SK-N-SH (cell line): ENCODE data around the gene OPHN1. TPM values are rescaled to one million over a fixed set of nuclear protein-coding genes. Genes with fewer than 3 reads are reported as not detected.
"Not testable (repeated sequence)": the region's sequence is repeated elsewhere in the genome, so short reads cannot be mapped to it uniquely, and the experiment has no call there.

Source experiments
- CTCF ChIA-PET: fragments of 300-600, 350-600 bp; formaldehyde crosslinking; extraction: SDS; loops from one replicate; lab custom pipeline; 2021; lab: Yijun Ruan, JAX
- POLR2A ChIA-PET: fragments of 350-600 bp; sonication (Branson Sonifier 250); formaldehyde crosslinking; extraction: SDS; loops from one replicate; lab custom pipeline; 2020; ENCODE audit warnings: antibody characterized with exemption, inconsistent platforms; lab: Yijun Ruan, JAX
- DNase-seq: peaks from one replicate; pipeline ENCODE4 v3.0.0; 2012
- H2AFZ ChIP-seq: fragments of 200-600 bp; sonication (generic); 2 replicates; pipeline ENCODE4 v1.8.1; 2016; ENCODE audit warnings: antibody characterized with exemption, mild to moderate bottlenecking, low read depth
- H3F3A ChIP-seq: fragments of 200-600 bp; sonication (generic); replicated peaks from 2 replicates; pipeline ENCODE3; 2016; ENCODE audit warnings: antibody characterized with exemption, mild to moderate bottlenecking; ENCODE audit not compliant: insufficient read depth
- H3K27ac ChIP-seq, 2 experiments: fragments of 200-500 bp in 1 of 2; fragments of 200-600 bp in 1 of 2; sonication (Bioruptor generic) in 1 of 2; sonication (generic), shearing (Covaris generic) in 1 of 2; 2 replicates each; pipeline versions ENCODE4 v1.5.1 to v1.6.1; 2014 to 2016; ENCODE audit warnings: low read depth in 2 of 2, inconsistent platforms in 1 of 2, low read length in 1 of 2, mild to moderate bottlenecking in 1 of 2, mixed read lengths in 1 of 2
- H3K27me3 ChIP-seq: fragments of 200-600 bp; sonication (generic), shearing (Covaris generic); 2 replicates; pipeline ENCODE4 v1.6.1; 2016; ENCODE audit warnings: mixed run types; ENCODE audit not compliant: insufficient read depth
- H3K36me3 ChIP-seq, 2 experiments: fragments of 200-500 bp in 1 of 2; fragments of 200-600 bp in 1 of 2; sonication (Bioruptor generic) in 1 of 2; sonication (generic) in 1 of 2; replicated peaks in 1 of 2; 2 replicates each; pipeline versions ENCODE3 to v1.5.1; 2014 to 2016; ENCODE audit warnings: low read length in 1 of 2, mild to moderate bottlenecking in 1 of 2; ENCODE audit not compliant: insufficient read depth in 2 of 2, control insufficient read depth in 1 of 2
- H3K4me1 ChIP-seq, 2 experiments: fragments of 200-500 bp in 1 of 2; fragments of 200-600 bp in 1 of 2; sonication (Bioruptor generic) in 1 of 2; sonication (generic), shearing (Covaris generic) in 1 of 2; 2 replicates each; pipeline versions ENCODE4 v1.5.1 to v1.6.1; 2014 to 2016; ENCODE audit warnings: low read depth in 1 of 2, low read length in 1 of 2, mixed run types in 1 of 2; ENCODE audit not compliant: insufficient read depth in 2 of 2, control insufficient read depth in 1 of 2
- H3K4me2 ChIP-seq: fragments of 200-600 bp; sonication (generic), shearing (Covaris generic); 2 replicates; pipeline ENCODE4 v1.6.1; 2017; ENCODE audit warnings: mixed run types
- H3K4me3 ChIP-seq, 2 experiments: fragments of 200-500 bp in 1 of 2; fragments of 200-600 bp in 1 of 2; sonication (Bioruptor generic) in 1 of 2; sonication (generic), shearing (Covaris generic) in 1 of 2; 2 replicates each; pipeline versions ENCODE4 v1.5.1 to v1.8.1; 2014 to 2016; ENCODE audit warnings: low read depth in 2 of 2, inconsistent platforms in 1 of 2, low read length in 1 of 2, mild to moderate bottlenecking in 1 of 2, mixed read lengths in 1 of 2, moderate library complexity in 1 of 2
- H3K79me2 ChIP-seq: fragments of 200-600 bp; sonication (generic); 2 replicates; pipeline ENCODE4 v1.8.1; 2017; ENCODE audit warnings: mild to moderate bottlenecking; ENCODE audit not compliant: insufficient read depth
- H3K9ac ChIP-seq: fragments of 200-600 bp; sonication (generic); 2 replicates; pipeline ENCODE4 v1.6.1; 2017; ENCODE audit warnings: mixed run types
- H3K9me2 ChIP-seq: fragments of 200-600 bp; sonication (generic); 2 replicates; pipeline ENCODE4 v1.6.1; 2017; ENCODE audit warnings: mixed run types
- H3K9me3 ChIP-seq: fragments of 200-600 bp; sonication (generic); 2 replicates; pipeline ENCODE4 v1.6.1; 2017; ENCODE audit warnings: mixed run types, mild to moderate bottlenecking, moderate library complexity
- H4K20me1 ChIP-seq: fragments of 200-600 bp; sonication (generic); 2 replicates; pipeline ENCODE4 v1.6.1; 2017; ENCODE audit warnings: mild to moderate bottlenecking, mixed run types; ENCODE audit not compliant: insufficient read depth
- CHD2 ChIP-seq: fragments of 150-350 bp; IDR thresholded peaks from 2 replicates; pipeline ENCODE4 v1.6.1; 2018; ENCODE audit warnings: low read length; ENCODE audit not compliant: partially characterized antibody
- ELF1 ChIP-seq: IDR thresholded peaks from 2 replicates; pipeline ENCODE4 v1.4.0; 2012
- EZH2phosphoT487 ChIP-seq: fragments of 200-600 bp; sonication (generic); IDR thresholded peaks from 2 replicates; pipeline ENCODE4 v1.6.1; 2017; ENCODE audit warnings: low read depth, mixed run types, mild to moderate bottlenecking, antibody characterized with exemption, moderate library complexity, borderline replicate concordance
- GABPA ChIP-seq: IDR thresholded peaks from 2 replicates; pipeline ENCODE4 v1.4.0; 2012; ENCODE audit warnings: low read depth, mild to moderate bottlenecking
- GATA2 ChIP-seq: sonication (generic); formaldehyde crosslinking; IDR thresholded peaks from 2 replicates; pipeline ENCODE4 v1.5.0; 2020; ENCODE audit warnings: mild to moderate bottlenecking, missing genetic modification reagents
- SMC3 ChIP-seq: IDR thresholded peaks from 2 replicates; pipeline ENCODE4 v1.6.1; 2012; ENCODE audit warnings: low read depth, low read length, improper control_type of control experiment
- TAF1 ChIP-seq: IDR thresholded peaks from 2 replicates; pipeline ENCODE4 v1.6.1; 2012; ENCODE audit warnings: low read depth, mild to moderate bottlenecking, low read length, moderate library complexity, borderline replicate concordance
- YY1 ChIP-seq: IDR thresholded peaks from 2 replicates; pipeline ENCODE4 v1.4.0; 2012; ENCODE audit warnings: low read depth, mild to moderate bottlenecking
- polyA plus RNA-seq, 3 experiments: library from polyadenylated mRNA; depleted of rRNA; stranded (reverse); fragments of >200 nt; gene quantifications; 2 replicates each; pipeline ENCODE4 v1.2.3, GENCODE V29; 2012
- TF ChIP-seq, protein P1 (sequence below): fragments of 150-350 bp; IDR thresholded peaks from 2 replicates; pipeline ENCODE4 v1.6.1; 2017; ENCODE audit warnings: antibody characterized with exemption, low read length, low read depth, borderline replicate concordance
- TF ChIP-seq, protein P2 (sequence below): IDR thresholded peaks from 2 replicates; pipeline ENCODE4; 2012
- TF ChIP-seq, protein P3 (sequence below): fragments of 200-600 bp; sonication (generic); IDR thresholded peaks from 2 replicates; pipeline ENCODE4 v1.6.1; 2017; ENCODE audit warnings: antibody characterized with exemption, mild to moderate bottlenecking, moderate library complexity
- TF ChIP-seq, protein P4 (sequence below): IDR thresholded peaks from 2 replicates; pipeline ENCODE4 v1.6.1; 2012; ENCODE audit warnings: mild to moderate bottlenecking, low read depth, low read length, moderate library complexity

OPHN1 gene
- polyA plus RNA-seq, 1 of the 3 experiments (the other 2 are of a cell fraction) = 1.7 TPM

DNA sequence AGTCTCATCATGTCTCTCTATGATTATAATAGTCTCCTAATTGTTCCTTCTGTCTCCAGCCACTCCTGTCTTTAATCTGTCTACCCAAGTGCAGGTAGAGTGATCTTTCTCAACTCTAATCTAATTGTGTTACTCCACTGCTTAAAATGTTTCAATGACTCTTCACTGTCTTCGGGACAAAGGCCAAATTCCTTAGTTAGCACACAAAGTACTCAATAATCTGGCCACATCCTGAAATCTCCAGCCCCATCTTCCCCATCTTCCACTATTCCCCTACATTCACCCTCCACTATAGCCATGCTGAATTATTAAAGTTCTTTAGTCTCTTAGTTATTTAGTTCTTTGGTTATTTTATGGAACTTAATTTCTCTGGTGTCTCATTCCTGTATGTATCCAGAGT, 353.3 kb downstream of the OPHN1 start (continued):
- TF ChIP-seq, protein P1, sequence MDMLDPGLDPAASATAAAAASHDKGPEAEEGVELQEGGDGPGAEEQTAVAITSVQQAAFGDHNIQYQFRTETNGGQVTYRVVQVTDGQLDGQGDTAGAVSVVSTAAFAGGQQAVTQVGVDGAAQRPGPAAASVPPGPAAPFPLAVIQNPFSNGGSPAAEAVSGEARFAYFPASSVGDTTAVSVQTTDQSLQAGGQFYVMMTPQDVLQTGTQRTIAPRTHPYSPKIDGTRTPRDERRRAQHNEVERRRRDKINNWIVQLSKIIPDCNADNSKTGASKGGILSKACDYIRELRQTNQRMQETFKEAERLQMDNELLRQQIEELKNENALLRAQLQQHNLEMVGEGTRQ = no peak
- TF ChIP-seq, protein P2, sequence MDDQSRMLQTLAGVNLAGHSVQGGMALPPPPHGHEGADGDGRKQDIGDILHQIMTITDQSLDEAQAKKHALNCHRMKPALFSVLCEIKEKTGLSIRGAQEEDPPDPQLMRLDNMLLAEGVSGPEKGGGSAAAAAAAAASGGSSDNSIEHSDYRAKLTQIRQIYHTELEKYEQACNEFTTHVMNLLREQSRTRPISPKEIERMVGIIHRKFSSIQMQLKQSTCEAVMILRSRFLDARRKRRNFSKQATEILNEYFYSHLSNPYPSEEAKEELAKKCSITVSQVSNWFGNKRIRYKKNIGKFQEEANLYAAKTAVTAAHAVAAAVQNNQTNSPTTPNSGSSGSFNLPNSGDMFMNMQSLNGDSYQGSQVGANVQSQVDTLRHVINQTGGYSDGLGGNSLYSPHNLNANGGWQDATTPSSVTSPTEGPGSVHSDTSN = no peak
- TF ChIP-seq GATA2 (CRISPR knock-in tag) (no peak), SMC3 (no peak), GABPA (no peak), EZH2phosphoT487 (no peak), YY1 (no peak), CHD2 (no peak)
- TF ChIP-seq, protein P3, sequence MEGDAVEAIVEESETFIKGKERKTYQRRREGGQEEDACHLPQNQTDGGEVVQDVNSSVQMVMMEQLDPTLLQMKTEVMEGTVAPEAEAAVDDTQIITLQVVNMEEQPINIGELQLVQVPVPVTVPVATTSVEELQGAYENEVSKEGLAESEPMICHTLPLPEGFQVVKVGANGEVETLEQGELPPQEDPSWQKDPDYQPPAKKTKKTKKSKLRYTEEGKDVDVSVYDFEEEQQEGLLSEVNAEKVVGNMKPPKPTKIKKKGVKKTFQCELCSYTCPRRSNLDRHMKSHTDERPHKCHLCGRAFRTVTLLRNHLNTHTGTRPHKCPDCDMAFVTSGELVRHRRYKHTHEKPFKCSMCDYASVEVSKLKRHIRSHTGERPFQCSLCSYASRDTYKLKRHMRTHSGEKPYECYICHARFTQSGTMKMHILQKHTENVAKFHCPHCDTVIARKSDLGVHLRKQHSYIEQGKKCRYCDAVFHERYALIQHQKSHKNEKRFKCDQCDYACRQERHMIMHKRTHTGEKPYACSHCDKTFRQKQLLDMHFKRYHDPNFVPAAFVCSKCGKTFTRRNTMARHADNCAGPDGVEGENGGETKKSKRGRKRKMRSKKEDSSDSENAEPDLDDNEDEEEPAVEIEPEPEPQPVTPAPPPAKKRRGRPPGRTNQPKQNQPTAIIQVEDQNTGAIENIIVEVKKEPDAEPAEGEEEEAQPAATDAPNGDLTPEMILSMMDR = no peak
- TF ChIP-seq, all 33 proteins: peak for 0

DNA sequence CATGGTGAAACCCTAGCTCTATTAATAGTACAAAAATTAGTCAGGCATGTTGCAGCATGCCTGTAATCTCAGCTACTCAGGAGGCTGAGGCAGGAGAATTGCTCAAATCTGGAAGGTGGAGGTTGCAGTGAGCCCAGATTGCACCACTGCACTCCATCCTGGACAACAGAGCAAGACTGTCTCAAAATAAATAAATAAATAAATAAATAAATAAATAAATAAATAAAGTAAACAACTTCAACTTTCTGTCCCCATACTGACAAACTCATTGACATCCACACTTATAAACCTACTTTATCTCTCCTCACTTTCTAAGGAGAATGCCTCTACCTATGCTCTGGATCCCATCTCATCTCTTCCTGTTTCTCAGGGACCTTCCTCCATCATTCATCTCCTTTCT, 354.5 kb downstream of the OPHN1 start:
- H3K27me3 ChIP-seq, H3K9ac ChIP-seq, H3K4me1 ChIP-seq, H4K20me1 ChIP-seq, H3K9me3 ChIP-seq, H3K36me3 ChIP-seq, DNase-seq, H3K27ac ChIP-seq, POLR2A ChIA-PET, H3K4me3 ChIP-seq, H3K79me2 ChIP-seq, CTCF ChIA-PET, H3K9me2 ChIP-seq, H3K4me2 ChIP-seq, H3F3A ChIP-seq, H2AFZ ChIP-seq: not testable (repeated sequence)

DNA sequence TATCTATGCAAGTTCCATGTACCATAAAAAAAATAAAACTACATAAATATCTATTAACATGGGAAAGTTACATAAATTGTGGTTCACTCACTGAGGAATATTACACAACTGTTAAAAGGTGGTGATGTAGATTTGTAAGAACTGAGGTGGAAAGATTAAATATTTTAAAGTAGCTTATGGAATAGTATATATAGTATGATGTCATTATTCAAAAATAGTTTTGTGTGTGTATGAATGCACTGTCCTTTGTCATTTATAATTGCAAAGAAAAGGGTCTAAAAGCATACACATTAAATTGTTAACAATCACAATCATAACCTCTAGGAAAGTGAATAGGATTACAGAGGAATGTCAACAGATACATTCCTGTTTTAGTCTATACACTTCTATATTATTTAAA, 355.9 kb downstream of the OPHN1 start:
- Histone ChIP-seq H3K4me3 (no peak overlapping the region), H3K4me2 (no peak overlapping the region), H3K79me2 (no peaks in the 10 kb centered on the region), H3F3A (no peaks in the 10 kb centered on the region), H3K4me1 (no peaks in the 10 kb centered on the region; a peak in 1 of 4 replicates), H3K36me3 (no peaks in the 10 kb centered on the region), H3K27ac (no peak overlapping the region), H3K27me3 (no peaks in the 10 kb centered on the region), H3K9me3 (no peaks in the 10 kb centered on the region)
- POLR2A ChIA-PET = no interaction called here
- TF ChIP-seq TAF1 = no peak
- no peak for TF ChIP-seq ELF1
- TF ChIP-seq, protein P4, sequence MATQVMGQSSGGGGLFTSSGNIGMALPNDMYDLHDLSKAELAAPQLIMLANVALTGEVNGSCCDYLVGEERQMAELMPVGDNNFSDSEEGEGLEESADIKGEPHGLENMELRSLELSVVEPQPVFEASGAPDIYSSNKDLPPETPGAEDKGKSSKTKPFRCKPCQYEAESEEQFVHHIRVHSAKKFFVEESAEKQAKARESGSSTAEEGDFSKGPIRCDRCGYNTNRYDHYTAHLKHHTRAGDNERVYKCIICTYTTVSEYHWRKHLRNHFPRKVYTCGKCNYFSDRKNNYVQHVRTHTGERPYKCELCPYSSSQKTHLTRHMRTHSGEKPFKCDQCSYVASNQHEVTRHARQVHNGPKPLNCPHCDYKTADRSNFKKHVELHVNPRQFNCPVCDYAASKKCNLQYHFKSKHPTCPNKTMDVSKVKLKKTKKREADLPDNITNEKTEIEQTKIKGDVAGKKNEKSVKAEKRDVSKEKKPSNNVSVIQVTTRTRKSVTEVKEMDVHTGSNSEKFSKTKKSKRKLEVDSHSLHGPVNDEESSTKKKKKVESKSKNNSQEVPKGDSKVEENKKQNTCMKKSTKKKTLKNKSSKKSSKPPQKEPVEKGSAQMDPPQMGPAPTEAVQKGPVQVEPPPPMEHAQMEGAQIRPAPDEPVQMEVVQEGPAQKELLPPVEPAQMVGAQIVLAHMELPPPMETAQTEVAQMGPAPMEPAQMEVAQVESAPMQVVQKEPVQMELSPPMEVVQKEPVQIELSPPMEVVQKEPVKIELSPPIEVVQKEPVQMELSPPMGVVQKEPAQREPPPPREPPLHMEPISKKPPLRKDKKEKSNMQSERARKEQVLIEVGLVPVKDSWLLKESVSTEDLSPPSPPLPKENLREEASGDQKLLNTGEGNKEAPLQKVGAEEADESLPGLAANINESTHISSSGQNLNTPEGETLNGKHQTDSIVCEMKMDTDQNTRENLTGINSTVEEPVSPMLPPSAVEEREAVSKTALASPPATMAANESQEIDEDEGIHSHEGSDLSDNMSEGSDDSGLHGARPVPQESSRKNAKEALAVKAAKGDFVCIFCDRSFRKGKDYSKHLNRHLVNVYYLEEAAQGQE = no peak
- TF ChIP-seq GABPA = no peak
- TF ChIP-seq, protein P2 = no peak
- TF ChIP-seq, all 33 proteins: peak for 0
- Histone ChIP-seq H2AFZ (no peak overlapping the region), H4K20me1 (no peaks in the 10 kb centered on the region), H3K9me2 (no peaks in the 10 kb centered on the region), H3K9ac (no peak overlapping the region)
- DNase-seq = no peak
- CTCF ChIA-PET = no interaction called here
